Stimulated activated effector memory CD8-positive, alpha-beta T cell treated with anti-CD3 and anti-CD28 coated beads, Interleukin-12 subunit alpha, Interleukin-12 subunit beta, amount 100 ng/mL, for 72 hours (primary cell): ENCODE measurements around the gene ADAMTS2.

Source experiments
- ATAC-seq: fragments of 150-1000 bp; cut with Tn5 transposase; 2 replicates; pipeline ENCODE4 v1.10.0; 2021
- DNase-seq, 2 donors: peaks; one replicate each; pipeline ENCODE4 v3.0.0; 2021 to 2022; ENCODE audit warnings: low spot score in 2 of 2
- H3K27ac Mint-ChIP-seq: one replicate; pipeline ENCODE4 v1.8.0; 2022; ENCODE audit warnings: mild to moderate bottlenecking, mixed read lengths
- H3K36me3 Mint-ChIP-seq: one replicate; pipeline ENCODE4 v1.8.0; 2022; ENCODE audit warnings: mild to moderate bottlenecking, mixed read lengths
- H3K4me1 Mint-ChIP-seq: one replicate; pipeline ENCODE4 v1.8.0; 2022; ENCODE audit warnings: mixed read lengths
- H3K4me3 Mint-ChIP-seq: one replicate; pipeline ENCODE4 v1.8.0; 2022; ENCODE audit warnings: mild to moderate bottlenecking, mixed read lengths
- H3K9me3 Mint-ChIP-seq: one replicate; pipeline ENCODE4 v1.8.0; 2022; ENCODE audit warnings: mixed read lengths

The ADAMTS2 gene

GRCh38 chr5:179205277-179205676 lies 140.0 kb downstream of the ADAMTS2 start:
- H3K4me1 Mint-ChIP-seq, result no peaks in the 10 kb centered on the region
- H3K4me3 Mint-ChIP-seq, result no peak overlapping the region
- ATAC-seq (no peak), DNase-seq (no peak)
- no peaks in the 10 kb centered on the region for H3K36me3 Mint-ChIP-seq
- H3K9me3 Mint-ChIP-seq, result no peaks in the 10 kb centered on the region
- H3K27ac Mint-ChIP-seq, result no peak overlapping the region

- Mint-ChIP-seq H3K36me3 (no peaks in the 10 kb centered on the region), H3K4me1 (no peaks in the 10 kb centered on the region), H3K4me3 (no peak overlapping the region), H3K9me3 (no peaks in the 10 kb centered on the region), H3K27ac (no peak overlapping the region)
- DNase-seq (no peak), ATAC-seq (no peak)
Observed at GRCh38 chr5:179204572-179204971, 140.7 kb downstream of the ADAMTS2 start.

DNA sequence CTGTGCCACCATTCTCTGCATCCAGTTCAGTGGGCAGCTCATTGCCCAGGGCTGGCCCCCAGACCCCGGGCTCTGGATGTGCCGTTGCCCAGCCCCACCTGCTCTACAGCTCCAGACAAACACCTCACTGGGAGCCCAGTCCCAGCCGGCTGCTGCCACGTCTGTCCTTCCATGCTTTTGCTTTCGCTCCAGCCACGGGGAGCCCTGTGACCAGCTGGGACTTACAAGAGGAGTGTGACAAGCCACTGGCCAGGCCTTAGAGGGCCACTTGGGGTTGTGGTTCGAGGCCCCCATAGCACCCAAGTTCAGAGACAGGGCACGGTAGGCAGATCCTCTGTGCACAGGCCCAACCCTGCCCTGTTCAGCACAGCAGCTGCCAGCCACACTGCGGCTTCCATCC lies 142.0 kb downstream of the ADAMTS2 start:
- no peak overlapping the region for H3K4me3 Mint-ChIP-seq
- no peak for ATAC-seq

DNA sequence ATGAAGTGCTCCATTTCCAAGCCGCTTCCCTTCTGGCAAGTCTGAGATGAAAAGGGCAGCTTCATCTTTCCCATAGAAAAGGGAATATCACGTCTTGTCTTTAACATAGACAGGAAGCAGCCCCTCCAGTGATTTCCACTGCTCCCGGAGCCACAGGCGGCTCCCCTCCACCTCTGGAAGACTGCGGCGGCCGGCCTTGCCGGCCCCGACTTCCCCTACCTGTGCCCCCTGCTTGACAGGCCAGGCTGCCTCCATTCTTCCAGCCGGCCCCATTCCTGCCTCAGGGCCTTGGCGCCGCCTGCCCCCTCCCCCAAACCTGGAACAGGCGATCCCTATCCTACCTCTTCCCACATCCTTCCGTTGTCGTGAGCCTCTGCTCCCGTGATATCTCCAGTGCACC lies 143.3 kb downstream of the ADAMTS2 start:
- H3K9me3 Mint-ChIP-seq, result no peaks in the 10 kb centered on the region
- H3K4me3 Mint-ChIP-seq, result no peak overlapping the region
- H3K27ac Mint-ChIP-seq, result no peak overlapping the region
- no peaks in the 10 kb centered on the region for H3K4me1 Mint-ChIP-seq
- no peak for DNase-seq
- no peak for ATAC-seq
- no peaks in the 10 kb centered on the region for H3K36me3 Mint-ChIP-seq

More for the DNA sequence above, 142.0 kb downstream of the ADAMTS2 start:
- no peaks in the 10 kb centered on the region for H3K9me3 Mint-ChIP-seq
- no peaks in the 10 kb centered on the region for H3K36me3 Mint-ChIP-seq
- no peak for DNase-seq
- no peaks in the 10 kb centered on the region for H3K4me1 Mint-ChIP-seq
- no peak overlapping the region for H3K27ac Mint-ChIP-seq

DNA sequence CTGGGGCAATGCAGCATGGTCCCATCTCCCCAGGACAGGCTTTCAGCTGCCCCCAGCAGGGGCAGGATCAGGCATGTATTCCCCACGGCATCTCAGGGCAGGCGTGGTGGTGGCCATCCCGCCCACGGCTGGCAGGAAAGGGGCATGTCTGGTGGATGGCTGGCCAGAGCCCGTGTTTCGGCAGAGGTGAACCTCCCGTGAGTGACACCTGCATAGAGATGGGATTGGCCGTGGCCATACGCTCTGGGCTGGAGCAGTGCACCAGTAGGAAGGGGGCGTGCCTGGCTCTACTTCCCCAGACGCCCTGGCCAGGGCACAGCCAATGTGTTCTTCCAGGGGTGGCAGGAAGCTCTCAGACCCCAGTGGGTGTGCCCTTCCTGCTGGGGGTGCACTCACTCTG lies 146.0 kb downstream of the ADAMTS2 start:
- Mint-ChIP-seq H3K4me1 (no peaks in the 10 kb centered on the region), H3K9me3 (no peaks in the 10 kb centered on the region), H3K27ac (no peak overlapping the region), H3K36me3 (no peaks in the 10 kb centered on the region), H3K4me3 (no peak overlapping the region)
- DNase-seq, result no peak
- ATAC-seq, result no peak

DNA sequence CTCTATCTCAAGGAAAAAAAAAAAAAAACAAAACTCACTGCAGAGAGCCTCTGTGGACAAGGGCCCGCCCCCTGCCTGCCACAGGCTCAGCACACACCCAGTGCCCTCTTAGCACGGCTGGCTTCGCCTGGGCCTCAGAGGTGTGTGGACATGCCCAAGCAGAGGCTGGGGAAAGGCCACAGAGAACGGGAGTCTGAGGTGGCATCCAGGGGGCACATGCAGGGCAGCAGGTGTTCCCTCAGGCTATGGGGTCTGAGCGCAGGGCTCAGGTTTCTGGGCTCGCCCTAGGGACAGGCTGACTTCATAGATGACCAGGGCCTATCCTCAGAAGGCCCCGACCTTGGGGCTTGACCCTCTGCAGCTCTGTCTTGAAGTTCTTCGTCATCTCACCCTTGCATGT lies 146.4 kb downstream of the ADAMTS2 start:
- DNase-seq (no peak), ATAC-seq (no peak)
- H3K36me3 Mint-ChIP-seq, result no peaks in the 10 kb centered on the region
- H3K4me1 Mint-ChIP-seq, result no peaks in the 10 kb centered on the region
- H3K4me3 Mint-ChIP-seq, result no peak overlapping the region
- no peak overlapping the region for H3K27ac Mint-ChIP-seq
- H3K9me3 Mint-ChIP-seq, result no peaks in the 10 kb centered on the region

GRCh38 chr5:179196405-179197079 lies 148.7 kb downstream of the ADAMTS2 start:
- H3K9me3 Mint-ChIP-seq, result no peaks in the 10 kb centered on the region
- no peak for ATAC-seq
- H3K27ac Mint-ChIP-seq, result no peak overlapping the region
- DNase-seq, result no peak
- H3K36me3 Mint-ChIP-seq, result no peaks in the 10 kb centered on the region
- H3K4me1 Mint-ChIP-seq, result no peaks in the 10 kb centered on the region
- no peak overlapping the region for H3K4me3 Mint-ChIP-seq

DNA sequence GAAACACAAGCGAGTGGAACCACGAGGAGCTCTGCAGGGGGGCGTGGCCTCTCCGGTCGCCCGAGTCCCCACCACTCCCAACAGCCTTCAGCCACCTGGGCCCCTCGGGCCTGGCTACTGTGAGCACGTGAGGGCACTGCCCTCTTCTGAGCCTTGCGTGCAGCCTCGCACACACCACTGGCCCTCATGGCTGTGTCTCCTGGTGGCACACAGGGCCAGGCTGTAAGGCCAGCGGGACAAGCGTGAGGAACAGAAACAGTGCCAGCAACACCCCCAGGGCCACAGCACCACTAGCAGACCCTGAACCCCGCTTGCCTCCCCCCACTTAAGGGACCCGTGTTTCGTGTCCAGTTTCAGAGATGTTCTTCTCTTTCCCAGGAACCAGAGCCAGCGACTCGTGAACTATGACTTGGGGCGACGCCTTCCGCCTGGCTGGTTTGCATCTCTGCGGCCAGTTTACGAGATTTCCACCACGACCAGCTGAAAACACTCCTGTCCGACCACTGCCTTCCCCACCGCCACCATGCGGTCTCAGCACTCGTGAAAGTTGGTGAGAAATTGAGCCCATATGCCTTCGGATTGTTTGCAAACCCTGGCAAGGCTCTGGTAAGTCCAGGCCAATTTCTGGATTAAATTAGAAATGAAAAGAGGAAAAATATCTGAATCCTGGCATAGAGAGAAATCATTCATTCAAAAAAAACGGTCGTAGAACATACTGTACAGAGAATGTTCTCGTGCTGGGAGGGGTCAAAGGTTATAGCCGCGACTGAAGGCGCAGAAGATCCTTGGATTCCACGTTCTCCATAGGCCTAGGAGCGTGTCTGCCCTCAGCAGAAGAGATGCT lies 149.5 kb downstream of the ADAMTS2 start:
- DNase-seq (no peak), ATAC-seq (no peak)
- H3K4me1 Mint-ChIP-seq, result no peaks in the 10 kb centered on the region
- H3K9me3 Mint-ChIP-seq, result no peaks in the 10 kb centered on the region
- H3K36me3 Mint-ChIP-seq, result no peaks in the 10 kb centered on the region
- H3K27ac Mint-ChIP-seq, result no peak overlapping the region
- no peak overlapping the region for H3K4me3 Mint-ChIP-seq

DNA sequence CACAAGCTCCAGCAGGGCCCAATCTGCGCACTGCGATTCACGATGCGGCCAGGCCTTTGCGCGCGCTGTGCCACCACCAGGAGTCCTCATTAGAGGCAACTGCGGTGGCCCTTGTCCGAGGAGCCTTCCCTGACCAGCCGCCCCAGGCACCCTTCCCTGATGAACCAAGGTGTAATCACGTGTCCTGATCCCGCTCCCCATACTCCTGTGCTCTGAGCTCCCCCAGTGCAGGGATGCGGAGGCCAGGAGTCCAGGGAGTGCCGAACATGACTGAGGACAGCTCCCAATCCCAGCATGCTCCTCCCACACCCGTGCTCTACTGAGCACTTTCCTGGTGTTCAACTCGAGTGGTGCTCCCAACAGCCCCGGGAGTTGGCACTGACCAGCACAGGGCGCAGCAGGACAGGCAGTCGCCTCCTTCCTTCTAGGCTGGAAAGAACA lies 150.3 kb downstream of the ADAMTS2 start:
- Mint-ChIP-seq H3K4me1 (no peaks in the 10 kb centered on the region), H3K9me3 (no peaks in the 10 kb centered on the region), H3K4me3 (no peak overlapping the region), H3K27ac (no peak overlapping the region), H3K36me3 (no peaks in the 10 kb centered on the region)
- DNase-seq (no peak), ATAC-seq (no peak)

- Mint-ChIP-seq H3K27ac (no peak overlapping the region), H3K4me3 (no peak overlapping the region)
Observed at GRCh38 chr5:179194201-179194910, 150.9 kb downstream of the ADAMTS2 start.

GRCh38 chr5:179193746-179194145 lies 151.5 kb downstream of the ADAMTS2 start:
- Mint-ChIP-seq H3K4me3 (no peak overlapping the region), H3K9me3 (no peaks in the 10 kb centered on the region), H3K36me3 (no peaks in the 10 kb centered on the region), H3K27ac (no peak overlapping the region), H3K4me1 (no peaks in the 10 kb centered on the region)
- DNase-seq, result no peak
- ATAC-seq, result no peak

More at GRCh38 chr5:179194201-179194910, 150.9 kb downstream of the ADAMTS2 start:
- no peaks in the 10 kb centered on the region for H3K9me3 Mint-ChIP-seq
- H3K4me1 Mint-ChIP-seq, result no peaks in the 10 kb centered on the region
- ATAC-seq (no peak), DNase-seq (no peak)
- no peaks in the 10 kb centered on the region for H3K36me3 Mint-ChIP-seq

DNA sequence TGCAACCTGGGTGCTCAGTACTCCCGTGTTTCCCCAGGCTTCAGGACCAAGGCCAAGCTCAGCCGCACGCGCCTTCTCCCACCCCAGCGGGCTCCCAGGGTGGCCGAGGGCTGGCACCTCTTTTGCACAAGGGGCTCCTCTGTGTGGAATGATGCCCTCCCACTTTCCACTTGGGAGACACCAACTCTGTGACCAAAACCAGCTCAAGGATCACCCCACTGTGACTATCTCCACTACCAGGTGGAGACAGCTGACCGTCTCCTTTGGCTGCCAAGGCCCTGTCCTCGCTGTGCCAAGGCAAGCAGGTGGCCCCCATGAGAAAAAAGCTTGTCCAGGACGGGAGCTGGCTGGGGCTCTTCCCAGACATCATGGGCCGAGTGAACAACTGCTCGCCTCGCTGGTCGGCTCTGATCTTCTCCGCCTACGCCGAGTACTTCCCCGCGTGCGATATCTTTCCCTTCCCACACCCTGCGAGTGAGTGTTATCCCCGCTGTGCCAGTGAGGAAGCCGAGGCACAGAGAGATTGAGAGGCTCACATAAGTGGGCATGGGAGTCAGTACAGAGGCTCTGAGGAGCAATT lies 152.3 kb downstream of the ADAMTS2 start:
- DNase-seq (no peak), ATAC-seq (no peak)
- no peaks in the 10 kb centered on the region for H3K4me1 Mint-ChIP-seq
- H3K36me3 Mint-ChIP-seq, result no peaks in the 10 kb centered on the region
- no peak overlapping the region for H3K27ac Mint-ChIP-seq
- no peak overlapping the region for H3K4me3 Mint-ChIP-seq
- no peaks in the 10 kb centered on the region for H3K9me3 Mint-ChIP-seq

DNA sequence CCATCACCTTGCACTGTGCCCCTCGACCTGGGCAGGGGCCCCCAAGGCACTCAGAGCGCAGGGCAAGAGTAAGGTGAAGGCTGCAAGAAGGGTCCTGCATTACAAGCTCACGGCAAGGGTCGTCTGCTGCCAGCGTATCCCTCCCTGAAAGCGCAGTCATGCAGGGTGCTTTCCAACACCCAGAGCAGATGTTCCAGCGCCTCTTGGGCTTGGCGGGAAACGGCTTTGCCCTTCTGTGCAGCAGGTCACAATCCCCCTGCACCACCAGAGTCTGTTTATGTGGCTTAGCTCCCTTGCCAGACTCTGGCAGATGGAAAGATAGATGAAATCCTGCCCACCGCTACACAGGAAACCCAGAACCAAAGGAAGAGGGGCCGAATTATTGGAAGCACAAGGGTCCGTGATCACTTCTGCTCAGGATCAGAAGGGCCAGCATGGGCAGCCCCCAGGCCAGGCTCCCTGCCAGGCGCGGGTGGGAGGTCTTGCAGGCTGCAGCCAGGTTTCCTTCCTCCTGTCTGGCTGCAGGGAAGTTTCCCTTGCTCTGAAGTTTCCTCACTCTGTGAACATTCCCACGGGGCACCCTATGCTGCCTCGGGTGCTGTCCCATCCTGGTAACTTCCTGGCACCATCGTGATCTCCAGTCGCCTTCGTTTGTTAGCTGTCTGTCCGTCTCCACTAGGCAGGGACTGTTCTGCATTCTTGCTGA lies 152.9 kb downstream of the ADAMTS2 start:
- H3K36me3 Mint-ChIP-seq, result no peaks in the 10 kb centered on the region
- no peaks in the 10 kb centered on the region for H3K4me1 Mint-ChIP-seq
- H3K4me3 Mint-ChIP-seq, result no peak overlapping the region
- no peak overlapping the region for H3K27ac Mint-ChIP-seq
- no peaks in the 10 kb centered on the region for H3K9me3 Mint-ChIP-seq
- DNase-seq (no peak), ATAC-seq (no peak)

DNA sequence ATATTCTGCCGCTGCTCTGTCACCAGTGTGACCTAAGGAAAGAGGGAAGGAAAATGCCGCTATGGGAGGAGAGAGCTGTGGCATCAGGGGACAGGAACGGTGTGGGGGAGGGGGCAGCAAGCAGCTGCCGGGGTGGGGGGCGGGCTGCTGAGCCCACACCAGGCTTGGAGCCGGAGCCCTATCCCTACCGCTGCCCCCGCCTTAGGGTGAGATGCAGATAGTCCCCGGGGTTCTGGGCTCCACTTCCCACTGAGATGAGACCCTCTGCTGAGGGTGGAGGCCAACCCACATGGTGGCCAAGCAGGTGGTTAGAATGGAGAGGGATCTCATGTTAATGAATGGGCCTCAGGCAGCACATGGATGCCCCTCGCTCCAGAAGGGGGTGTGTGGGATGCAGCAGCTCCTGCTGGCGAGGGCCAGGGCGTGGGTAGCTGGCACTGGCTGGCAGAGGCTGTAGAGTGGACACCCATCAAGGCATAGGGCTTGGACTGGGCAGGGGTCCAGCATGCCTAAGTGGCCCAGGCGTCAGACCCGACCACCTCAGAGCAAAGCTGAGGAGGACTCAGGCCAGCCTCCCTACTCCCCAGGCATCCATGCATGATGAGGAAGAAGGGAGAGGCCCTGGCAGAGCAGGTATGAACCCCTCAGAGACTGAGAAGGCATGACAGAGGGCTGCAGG lies 153.6 kb downstream of the ADAMTS2 start:
- no peak overlapping the region for H3K4me3 Mint-ChIP-seq
- H3K36me3 Mint-ChIP-seq, result no peaks in the 10 kb centered on the region
- H3K4me1 Mint-ChIP-seq, result no peaks in the 10 kb centered on the region
- no peaks in the 10 kb centered on the region for H3K9me3 Mint-ChIP-seq
- no peak for ATAC-seq
- no peak for DNase-seq
- H3K27ac Mint-ChIP-seq, result no peak overlapping the region
